Mucosa of gallbladder (tissue), 1 donor: ENCODE data around the gene EFNB2. TPM values are rescaled to one million over a fixed set of nuclear protein-coding genes. Genes with fewer than 3 reads are reported as not detected.

Experiments
- DNase-seq: peaks from one replicate; pipeline ENCODE4 v3.0.0-alpha.2; 2020; ENCODE audit warnings: low spot score
- total RNA-seq: library from RNA; stranded (reverse); gene quantifications from one replicate; pipeline ENCODE4 v1.2.1, GENCODE V29; 2021
- donor health status: DM: no; HTN: no; CAD: no.

Gene EFNB2
- total RNA-seq, 1 donor from 2014 or later: 12.9 TPM

GRCh38 chr13:106525865-106526264 lies 9.6 kb downstream of the EFNB2 start:
- DNase-seq: no peak

- DNase-seq: no peak
These were observed 11.4 kb downstream of the EFNB2 start for GRCh38 chr13:106524108-106524507.

GRCh38 chr13:106523576-106523975 lies 11.9 kb downstream of the EFNB2 start:
- no peak for DNase-seq

DNA sequence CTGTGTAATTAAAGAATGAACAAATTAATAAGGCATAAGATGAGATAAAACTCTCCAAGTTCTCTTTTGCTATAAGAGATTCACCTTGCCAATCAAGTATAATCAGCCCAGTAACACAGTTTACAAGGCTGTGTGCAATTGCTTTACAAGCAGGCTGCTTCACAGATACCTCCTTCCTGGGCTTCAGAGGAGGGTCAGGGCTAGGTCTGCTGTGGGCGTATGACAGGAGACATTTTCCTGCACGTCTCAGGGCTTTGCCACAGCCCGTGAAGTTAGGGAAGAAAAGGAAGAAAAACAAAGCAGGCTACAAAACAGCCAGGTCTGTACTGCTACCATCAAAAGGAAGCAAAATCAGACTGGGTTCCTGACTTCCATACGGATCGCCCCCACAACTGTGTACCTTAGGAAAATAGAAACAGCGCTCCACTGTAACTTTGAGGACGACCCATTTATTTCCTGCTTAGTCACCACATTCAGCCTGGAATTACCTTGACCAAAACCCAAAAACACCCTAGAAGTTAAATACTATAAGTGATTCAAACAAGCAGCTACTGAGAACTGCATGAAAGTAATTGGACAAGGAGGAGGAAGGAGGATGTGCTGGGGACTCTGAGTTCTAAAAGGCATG lies 12.4 kb downstream of the EFNB2 start:
- DNase-seq: no peak

GRCh38 chr13:106522112-106522705 lies 13.3 kb downstream of the EFNB2 start:
- DNase-seq: no peak

DNA sequence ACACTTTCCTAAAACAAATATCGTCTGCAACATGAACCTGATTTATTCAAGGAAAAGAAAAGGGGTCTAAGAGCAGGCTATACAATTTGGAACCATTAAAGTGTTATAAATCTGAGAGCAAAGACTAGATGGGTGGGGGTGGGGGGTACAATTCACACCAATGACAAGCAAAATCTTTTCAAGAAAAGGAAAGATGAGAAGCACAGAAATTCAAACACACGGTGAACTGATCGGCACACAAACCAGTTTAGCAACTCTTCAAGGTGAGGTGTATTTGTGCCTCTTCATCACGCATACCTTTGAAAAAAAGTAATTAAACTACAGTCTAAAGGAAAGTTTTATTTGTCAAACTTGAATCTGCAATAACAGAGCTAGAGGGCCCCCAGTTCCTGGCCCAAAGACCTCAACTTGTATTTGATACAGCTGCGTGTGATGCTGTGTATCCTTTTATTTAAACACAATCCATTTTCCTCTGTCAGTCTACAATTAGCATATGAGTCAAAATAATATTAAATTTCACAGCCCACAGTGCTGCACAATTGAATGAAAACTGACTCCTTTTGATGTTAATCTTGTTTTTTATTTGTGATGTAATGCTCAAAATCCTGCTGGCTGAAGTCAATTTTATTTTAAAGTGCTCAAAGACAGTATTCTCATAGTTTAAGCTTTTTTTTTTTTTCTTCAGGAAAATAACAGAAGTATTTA lies 14.2 kb downstream of the EFNB2 start:
- no peak for DNase-seq

- no peak for DNase-seq
These were observed 15.0 kb downstream of the EFNB2 start for GRCh38 chr13:106520251-106521054.

DNA sequence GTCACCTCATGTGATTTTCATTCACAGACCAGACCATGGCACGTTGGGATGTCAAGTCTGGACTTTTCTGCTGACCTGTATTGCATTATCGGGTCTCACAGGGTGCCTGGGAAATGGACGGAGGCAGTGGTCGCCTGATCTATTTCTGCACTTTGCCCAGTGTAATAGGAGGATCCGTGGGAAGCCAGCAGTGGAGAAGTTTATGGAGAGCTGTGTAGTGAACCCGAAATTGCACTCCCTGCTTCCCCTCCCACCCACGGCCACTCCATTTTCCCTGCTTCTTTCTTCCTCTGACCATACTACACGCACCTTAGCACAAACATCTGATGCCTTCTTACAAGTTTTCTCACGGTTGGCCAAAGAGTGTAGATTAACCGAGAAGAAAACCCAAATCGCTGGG lies 16.9 kb downstream of the EFNB2 start:
- DNase-seq: no peak

GRCh38 chr13:106517109-106517847 lies 18.2 kb downstream of the EFNB2 start:
- DNase-seq: no peak

- DNase-seq: no peak
These were observed 19.7 kb downstream of the EFNB2 start for GRCh38 chr13:106515635-106516254.

DNA sequence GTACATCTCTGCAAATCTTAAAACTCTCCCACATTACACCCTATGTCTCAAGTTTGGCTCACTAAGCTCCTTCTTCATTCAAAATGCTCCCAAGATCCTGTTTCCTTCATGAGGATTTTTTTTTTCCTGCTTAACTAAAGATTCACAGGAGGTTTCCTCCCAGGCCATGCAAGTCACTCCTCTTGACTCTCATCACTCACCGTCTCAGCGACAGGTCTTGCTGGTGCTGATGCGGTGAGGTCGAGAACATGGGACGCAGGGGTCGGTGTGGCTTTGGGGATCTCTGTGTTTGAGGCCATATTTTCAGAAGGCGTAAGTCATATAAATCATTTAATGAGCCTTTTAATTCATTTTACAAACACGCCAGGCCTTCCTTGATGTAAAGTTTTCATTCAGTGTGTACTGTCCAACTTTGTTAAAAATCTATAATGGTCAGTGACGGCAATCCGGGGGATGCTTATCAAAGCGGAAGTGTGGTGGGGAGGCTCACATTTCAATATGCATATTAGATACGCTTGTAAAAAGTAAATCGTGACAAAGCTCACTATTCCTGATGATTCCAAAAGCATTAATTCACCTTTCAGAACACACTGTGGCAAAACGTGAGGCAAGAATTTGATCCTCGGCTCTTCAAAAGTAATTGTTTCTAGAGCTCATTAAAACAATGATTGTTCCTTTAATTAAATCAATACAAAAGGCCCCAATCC lies 20.4 kb downstream of the EFNB2 start:
- no peak for DNase-seq

GRCh38 chr13:106513025-106513983 lies 22.2 kb downstream of the EFNB2 start:
- DNase-seq: no peak

DNA sequence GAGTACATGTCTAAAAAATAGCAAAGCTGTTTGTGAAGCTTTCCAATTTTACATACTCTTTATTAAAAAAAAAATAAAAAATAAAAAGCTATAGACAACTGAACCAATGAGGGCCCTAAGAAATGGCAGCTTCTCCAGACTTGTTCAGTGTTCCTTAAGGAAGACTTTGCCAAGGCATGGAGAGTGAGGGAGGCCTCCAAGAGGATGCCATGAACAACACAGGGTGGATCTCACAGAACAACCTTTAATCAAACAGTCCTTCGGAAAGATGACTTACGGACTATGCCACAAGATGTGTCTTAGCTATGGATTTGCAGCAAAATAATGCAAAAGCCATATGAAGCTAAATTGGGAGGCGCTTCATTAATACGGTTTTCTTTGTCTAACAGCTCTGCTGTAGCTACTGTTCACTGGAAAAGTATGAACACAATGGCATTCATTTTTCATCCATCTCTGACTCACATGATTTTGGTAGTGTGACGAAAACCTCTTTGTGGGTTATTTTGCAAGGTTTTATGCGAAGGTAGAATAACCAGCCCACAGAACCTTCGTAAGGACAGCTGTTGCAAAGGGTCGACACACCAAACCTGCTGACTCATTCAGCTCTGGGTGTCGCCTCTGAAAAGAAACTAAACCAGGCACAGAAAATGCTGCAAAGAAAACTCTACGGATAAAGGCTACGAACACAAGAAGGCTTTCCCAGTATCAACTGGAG lies 27.7 kb downstream of the EFNB2 start:
- DNase-seq: no peak

DNA sequence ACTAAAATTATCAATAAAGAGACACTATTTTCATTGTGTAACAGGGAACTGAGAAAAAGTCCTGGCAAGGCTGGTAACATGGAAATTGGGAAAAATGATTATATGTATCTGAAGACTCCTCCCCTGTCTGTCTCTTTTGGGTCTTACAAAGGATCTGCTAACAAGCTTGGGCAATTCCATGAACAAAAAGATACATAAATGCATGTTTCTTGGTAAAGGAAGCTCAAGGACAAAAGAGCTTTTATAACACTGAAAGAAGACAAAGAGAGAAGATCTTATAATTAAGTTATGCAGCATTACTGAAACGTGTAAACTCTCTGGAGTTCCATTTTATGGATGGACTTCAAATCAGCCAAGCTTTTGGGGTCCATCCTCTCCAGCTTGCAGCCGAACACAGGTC lies 29.2 kb downstream of the EFNB2 start:
- DNase-seq: no peak

GRCh38 chr13:106505732-106506131 lies 29.7 kb downstream of the EFNB2 start:
- DNase-seq: no peak

DNA sequence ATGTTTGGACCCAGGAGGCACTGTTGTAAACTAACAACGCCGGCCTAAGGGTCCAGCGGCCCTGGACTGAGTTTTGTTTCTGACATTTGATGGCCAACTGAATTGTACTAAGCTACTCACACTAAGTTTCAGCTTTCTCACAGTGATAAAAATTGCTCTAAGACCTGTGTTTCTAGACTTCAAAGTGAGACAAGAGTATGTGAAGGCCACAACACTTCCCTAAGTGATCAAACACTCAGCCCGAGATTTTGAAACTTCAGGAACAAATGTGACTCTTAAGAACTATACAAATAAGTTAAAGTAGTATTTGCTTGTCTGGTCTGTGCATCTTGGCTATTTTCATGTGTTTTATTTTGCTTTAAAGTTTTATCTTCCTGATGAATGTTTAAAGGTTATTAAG lies 30.2 kb downstream of the EFNB2 start:
- DNase-seq: no peak

GRCh38 chr13:106503730-106504453 lies 31.6 kb downstream of the EFNB2 start:
- DNase-seq: no peak

DNA sequence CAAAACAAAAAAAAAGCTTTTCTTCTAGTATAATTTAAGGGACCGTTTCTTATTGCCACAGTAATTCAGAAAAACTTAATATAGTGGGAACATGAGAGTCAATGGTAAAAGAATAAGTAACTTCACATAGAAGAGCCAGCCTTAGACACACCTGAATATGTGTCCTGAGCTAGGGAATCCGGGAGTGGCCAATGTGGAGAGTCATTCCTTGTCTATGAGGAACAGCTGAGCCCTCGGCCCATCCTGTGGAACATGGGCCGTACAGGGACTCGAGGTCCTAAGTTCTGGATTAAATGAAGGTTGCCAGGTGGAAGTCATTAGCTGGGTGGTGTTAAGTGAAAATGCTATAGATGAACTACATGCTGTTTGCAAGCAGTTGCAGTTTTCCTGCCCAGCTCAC lies 32.2 kb downstream of the EFNB2 start:
- no peak for DNase-seq
